Measurements from ENCODE around the gene CLTCL1. TPM values are rescaled to one million over a fixed set of nuclear protein-coding genes. Genes with fewer than 3 reads are reported as not detected.

The CLTCL1 gene
- total RNA-seq, 4 donors from 2014 or later, result 1.0 to 20.5 (median 11.4) TPM

DNA sequence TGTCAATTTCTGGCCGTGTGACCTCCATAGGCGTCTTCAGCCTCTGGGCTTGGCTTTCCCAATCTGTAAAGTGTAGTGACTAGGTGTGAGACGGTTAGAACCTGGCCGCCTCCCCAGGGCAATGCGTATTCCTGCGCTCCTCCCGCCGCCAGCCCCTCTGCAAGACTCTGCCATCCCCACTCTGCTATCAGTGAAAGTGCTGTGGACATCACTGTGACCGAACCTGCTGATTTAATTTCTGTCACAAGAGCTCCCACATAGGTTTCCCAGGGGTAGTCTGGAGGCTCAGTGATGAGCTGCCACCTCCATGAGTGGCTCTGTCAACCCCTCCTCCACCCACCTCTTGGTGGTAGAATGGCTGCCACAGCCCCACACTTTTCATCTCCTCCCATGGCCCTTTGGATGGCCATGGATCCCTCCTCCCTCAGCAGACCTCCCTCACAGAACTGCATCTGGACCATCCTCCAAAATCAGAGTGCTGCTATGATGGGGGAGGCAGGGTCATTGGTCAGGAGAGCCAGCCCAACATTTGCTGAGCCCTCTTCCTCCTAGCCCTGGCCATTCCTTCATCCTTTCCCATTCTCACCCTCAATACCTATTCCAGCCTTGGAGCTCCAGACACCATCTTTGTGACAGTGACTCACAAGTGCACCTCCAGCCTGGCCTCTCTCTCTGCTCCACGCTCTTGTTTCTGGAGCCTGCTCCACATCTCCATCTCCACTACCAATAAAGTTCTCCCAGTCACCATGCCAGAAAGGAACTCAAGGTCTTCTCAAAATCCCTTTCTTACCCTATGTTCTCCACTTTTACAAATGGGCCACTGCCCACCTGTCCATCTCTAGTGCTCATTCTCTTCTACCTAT, 140.0 kb downstream of the CLTCL1 start:
- H3K27me3 ChIP-seq, result peaks cover 5 to 26% of the 10 kb centered on the region in 2 donors
- no peak overlapping the region for H3K4me3 ChIP-seq
- no peak for TF ChIP-seq POLR2A (IDR thresholded peaks at IDR 0.05)
- TF ChIP-seq, protein P1, sequence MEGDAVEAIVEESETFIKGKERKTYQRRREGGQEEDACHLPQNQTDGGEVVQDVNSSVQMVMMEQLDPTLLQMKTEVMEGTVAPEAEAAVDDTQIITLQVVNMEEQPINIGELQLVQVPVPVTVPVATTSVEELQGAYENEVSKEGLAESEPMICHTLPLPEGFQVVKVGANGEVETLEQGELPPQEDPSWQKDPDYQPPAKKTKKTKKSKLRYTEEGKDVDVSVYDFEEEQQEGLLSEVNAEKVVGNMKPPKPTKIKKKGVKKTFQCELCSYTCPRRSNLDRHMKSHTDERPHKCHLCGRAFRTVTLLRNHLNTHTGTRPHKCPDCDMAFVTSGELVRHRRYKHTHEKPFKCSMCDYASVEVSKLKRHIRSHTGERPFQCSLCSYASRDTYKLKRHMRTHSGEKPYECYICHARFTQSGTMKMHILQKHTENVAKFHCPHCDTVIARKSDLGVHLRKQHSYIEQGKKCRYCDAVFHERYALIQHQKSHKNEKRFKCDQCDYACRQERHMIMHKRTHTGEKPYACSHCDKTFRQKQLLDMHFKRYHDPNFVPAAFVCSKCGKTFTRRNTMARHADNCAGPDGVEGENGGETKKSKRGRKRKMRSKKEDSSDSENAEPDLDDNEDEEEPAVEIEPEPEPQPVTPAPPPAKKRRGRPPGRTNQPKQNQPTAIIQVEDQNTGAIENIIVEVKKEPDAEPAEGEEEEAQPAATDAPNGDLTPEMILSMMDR (IDR thresholded peaks at IDR 0.05), result no peak
- H3K4me1 ChIP-seq, result no peaks in the 10 kb centered on the region
- no peak overlapping the region for H3K27ac ChIP-seq
- intact Hi-C loops (cut with DNase I; ENCODE audit: low total_unique reads), result no loop called here
- no peaks in the 10 kb centered on the region for H3K36me3 ChIP-seq
- H3K9me3 ChIP-seq, result no peaks in the 10 kb centered on the region
- DNase-seq, result no peak

- Histone ChIP-seq H3K27me3 (peaks cover 5 to 26% of the 10 kb centered on the region in 2 donors), H3K4me3 (no peak overlapping the region), H3K9me3 (no peaks in the 10 kb centered on the region), H3K36me3 (no peaks in the 10 kb centered on the region), H3K4me1 (no peaks in the 10 kb centered on the region), H3K27ac (no peak overlapping the region)
- no peak for TF ChIP-seq POLR2A (IDR thresholded peaks at IDR 0.05)
- TF ChIP-seq, protein P1 (IDR thresholded peaks at IDR 0.05), result no peak
- intact Hi-C loops (cut with DNase I; ENCODE audit: low total_unique reads), result no loop called here
- DNase-seq, result no peak
Measured at GRCh38 chr22:19150482-19151328, 140.8 kb downstream of the CLTCL1 start.

GRCh38 chr22:19149991-19150390, 141.5 kb downstream of the CLTCL1 start, which contains the start of gene GSC2:
GSC2 (minus strand) TSS chr22:19150292; CDS start chr22:19150283, 9 bp downstream.
- no peak for TF ChIP-seq POLR2A (IDR thresholded peaks at IDR 0.05)
- TF ChIP-seq, protein P1 (IDR thresholded peaks at IDR 0.05), result no peak
- peak within 1 kb of the TSS in 1 of 2 donors; percentile 7 for H3K4me3 ChIP-seq
- no peaks in the 10 kb centered on the region for H3K9me3 ChIP-seq

GRCh38 chr22:19149047-19149883, 142.3 kb downstream of the CLTCL1 start:
- Histone ChIP-seq H3K27me3 (peaks cover 5 to 26% of the 10 kb centered on the region in 2 donors), H3K4me1 (no peaks in the 10 kb centered on the region), H3K4me3 (peak overlapping the region in 1 of 2 donors; percentile 7), H3K9me3 (no peaks in the 10 kb centered on the region), H3K27ac (no peak overlapping the region), H3K36me3 (no peaks in the 10 kb centered on the region)
- intact Hi-C loops (cut with DNase I; ENCODE audit: low total_unique reads), result no loop called here
- TF ChIP-seq, protein P1 (IDR thresholded peaks at IDR 0.05), result no peak
- no peak for TF ChIP-seq POLR2A (IDR thresholded peaks at IDR 0.05)
- DNase-seq, result no peak

More at GRCh38 chr22:19149991-19150390, 141.5 kb downstream of the CLTCL1 start, which contains the start of gene GSC2:
- intact Hi-C loops (cut with DNase I; ENCODE audit: low total_unique reads), result no loop called here
- Histone ChIP-seq H3K27me3 (peaks cover 5 to 26% of the 10 kb centered on the region in 2 donors), H3K27ac (no peak within 1 kb of the TSS), H3K4me1 (no peaks in the 10 kb centered on the region), H3K36me3 (no peaks in the 10 kb centered on the region)
- no peak for DNase-seq
